Fibroblast of pulmonary artery (primary cell): Measurements from ENCODE around the gene GPR158.

Source experiments
- DNase-seq: peaks from one replicate; pipeline ENCODE4 v3.0.0-alpha.2; 2010; ENCODE audit warnings: low read depth
- H3K4me3 ChIP-seq: replicated peaks from 2 replicates; pipeline ENCODE4 v1.5.1; 2011; ENCODE audit warnings: low read depth, mild to moderate bottlenecking, control low read depth, low read length, moderate library complexity
- CTCF ChIP-seq: IDR thresholded peaks from 2 replicates; pipeline ENCODE4 v1.5.1; 2011; ENCODE audit warnings: mild to moderate bottlenecking, control low read depth, low read length, inconsistent platforms; ENCODE audit errors: missing control alignments

GPR158 gene

DNA sequence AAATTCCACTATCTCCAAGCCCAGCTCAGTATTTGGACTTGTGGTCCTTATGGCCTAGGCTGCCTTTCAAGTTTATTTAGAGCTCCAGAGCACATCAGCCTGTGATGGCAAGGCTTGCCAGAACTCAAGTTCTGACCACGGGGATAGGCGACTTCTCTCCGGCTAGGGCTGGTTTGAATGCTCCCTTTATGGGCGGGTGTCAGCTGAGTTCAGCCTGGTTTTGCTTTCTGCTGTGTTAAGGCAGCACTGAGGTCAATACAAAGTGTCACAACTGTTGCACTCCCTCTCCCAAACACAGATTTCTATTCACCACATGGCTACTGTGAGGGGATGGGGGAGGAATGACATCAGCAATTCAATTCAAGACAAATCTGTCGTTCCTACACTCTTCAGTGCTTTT is 441.1 kb downstream of the GPR158 start:
- DNase-seq: no peak
- no peak for TF ChIP-seq CTCF
- no peak overlapping the region for H3K4me3 ChIP-seq

- TF ChIP-seq CTCF: no peak
- no peak overlapping the region for H3K4me3 ChIP-seq
- no peak for DNase-seq
These were observed 442.2 kb downstream of the GPR158 start for GRCh38 chr10:25616903-25617592.

GRCh38 chr10:25627606-25628005 is 452.8 kb downstream of the GPR158 start:
- H3K4me3 ChIP-seq: no peak overlapping the region
- TF ChIP-seq CTCF: no peak
- DNase-seq: no peak

DNA sequence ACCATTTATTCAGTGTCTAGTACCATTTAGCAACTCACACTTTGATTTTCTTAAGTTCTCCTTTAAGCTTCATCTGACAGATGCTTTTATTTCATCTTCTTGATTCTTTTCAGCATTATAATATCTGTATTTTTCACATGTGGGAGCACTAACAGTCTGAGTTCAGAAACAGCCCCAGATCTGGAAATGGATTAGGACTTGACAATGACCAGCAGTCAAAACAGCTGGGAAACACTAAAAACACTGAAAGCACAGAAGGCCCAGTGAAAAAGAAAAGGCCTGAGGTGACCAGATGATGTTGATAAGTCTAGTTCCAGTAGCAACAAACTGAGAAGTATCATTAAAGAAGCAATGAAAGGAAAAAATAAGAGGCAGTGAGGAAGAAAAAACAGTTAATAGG is 454.5 kb downstream of the GPR158 start:
- DNase-seq: no peak
- H3K4me3 ChIP-seq: no peak overlapping the region
- TF ChIP-seq CTCF: no peak

DNA sequence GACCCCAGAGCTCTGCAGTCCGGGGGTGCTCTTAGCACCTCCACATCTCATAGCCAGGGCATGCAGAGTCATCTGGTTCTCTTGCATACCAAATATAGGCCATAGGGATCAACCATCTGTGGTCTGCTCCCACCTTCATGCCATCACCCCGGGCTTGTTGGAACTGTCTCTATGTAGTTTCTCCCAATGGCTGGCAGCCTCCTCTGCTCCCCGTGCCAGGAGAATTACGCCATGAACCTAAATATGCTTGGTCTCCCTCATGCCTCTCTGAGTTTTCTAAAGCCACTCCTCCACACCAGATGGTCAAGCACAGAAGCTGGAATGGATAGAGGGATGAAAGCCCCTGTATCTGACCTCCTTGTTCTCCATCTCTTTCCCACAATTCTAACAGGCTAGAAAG is 456.7 kb downstream of the GPR158 start:
- no peak overlapping the region for H3K4me3 ChIP-seq
- no peak for TF ChIP-seq CTCF
- DNase-seq: peak; percentile 22

DNA sequence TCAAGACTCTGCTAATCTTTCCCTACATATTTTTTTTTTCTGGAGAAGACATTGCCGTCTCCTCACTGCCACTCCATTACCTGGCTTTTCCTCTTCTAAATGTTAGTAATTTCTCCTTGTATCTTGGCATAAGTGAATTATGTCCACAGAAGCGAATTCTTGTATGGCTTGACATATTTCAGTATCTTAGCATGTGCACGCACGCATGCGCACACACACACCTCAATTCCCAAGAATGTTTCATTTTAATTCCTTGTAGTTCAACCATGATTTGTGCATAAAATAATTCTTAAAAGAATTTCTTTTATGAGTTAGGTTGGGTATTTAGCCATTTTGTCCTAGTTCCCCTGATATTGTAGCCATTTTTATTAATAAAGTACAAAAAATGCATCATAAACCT is 458.0 kb downstream of the GPR158 start:
- TF ChIP-seq CTCF: no peak

GRCh38 chr10:25633542-25633941 is 458.7 kb downstream of the GPR158 start:
- no peak for DNase-seq
- TF ChIP-seq CTCF: no peak
- H3K4me3 ChIP-seq: no peak overlapping the region

More for the DNA sequence above, 458.0 kb downstream of the GPR158 start:
- DNase-seq: no peak
- H3K4me3 ChIP-seq: no peak overlapping the region
